22Rv1 (cell line): ENCODE data around the gene KCNK6.

Experiments
- CTCF ChIP-seq: fragments of 450-650 bp; IDR thresholded peaks from 2 replicates; pipeline ENCODE4 v1.5.1; 2017; ENCODE audit warnings: mild to moderate bottlenecking
- ZFX ChIP-seq: fragments of 450-650 bp; IDR thresholded peaks from 2 replicates; pipeline ENCODE4 v1.6.1; 2017; ENCODE audit warnings: antibody characterized with exemption, borderline replicate concordance

GRCh38 chr19:38362076-38362945, 42.7 kb downstream of the KCNK6 start:
- TF ChIP-seq CTCF, result no peak
- no peak for TF ChIP-seq ZFX
